ENCODE measurements around the gene GPR68.
"Not testable (repeated sequence)": the region's sequence is repeated elsewhere in the genome, so short reads cannot be mapped to it uniquely, and the experiment has no call there.

The GPR68 gene

GRCh38 chr14:91272341-91273272 lies 28.1 kb upstream of the GPR68 start:
- DNase-seq = no peak

- DNase-seq = no peak
Observed at GRCh38 chr14:91271639-91272038, 27.1 kb upstream of the GPR68 start.

- DNase-seq = no peak
Observed at GRCh38 chr14:91270619-91271018, 26.1 kb upstream of the GPR68 start.

GRCh38 chr14:91270188-91270587 lies 25.7 kb upstream of the GPR68 start:
- DNase-seq = no peak

- DNase-seq = no peak
Observed at GRCh38 chr14:91269076-91269991, 24.8 kb upstream of the GPR68 start.

GRCh38 chr14:91267965-91268437 lies 23.5 kb upstream of the GPR68 start:
- no peak for DNase-seq

- not testable (repeated sequence) for DNase-seq
Observed at GRCh38 chr14:91266276-91266675, 21.8 kb upstream of the GPR68 start.

GRCh38 chr14:91265404-91265803 lies 20.9 kb upstream of the GPR68 start:
- DNase-seq = no peak

GRCh38 chr14:91264151-91265150 lies 19.9 kb upstream of the GPR68 start:
- DNase-seq = no peak

GRCh38 chr14:91263329-91263728 lies 18.8 kb upstream of the GPR68 start:
- no peak for DNase-seq

GRCh38 chr14:91261986-91262549 lies 17.6 kb upstream of the GPR68 start:
- DNase-seq = no peak

- no peak for DNase-seq
Observed at GRCh38 chr14:91261115-91261514, 16.6 kb upstream of the GPR68 start.

- DNase-seq = no peak
Observed at GRCh38 chr14:91258876-91259275, 14.4 kb upstream of the GPR68 start.

- no peak for DNase-seq
Observed at GRCh38 chr14:91258011-91258618, 13.6 kb upstream of the GPR68 start.

GRCh38 chr14:91257328-91258010 lies 13.0 kb upstream of the GPR68 start:
- DNase-seq = no peak

- DNase-seq = no peak
Observed at GRCh38 chr14:91256661-91257060, 12.2 kb upstream of the GPR68 start.

- no peak for DNase-seq
Observed at GRCh38 chr14:91255026-91255695, 10.7 kb upstream of the GPR68 start.

GRCh38 chr14:91254461-91254860 lies 10.0 kb upstream of the GPR68 start:
- no peak for DNase-seq

- DNase-seq = no peak
Observed at GRCh38 chr14:91253795-91254323, 9.4 kb upstream of the GPR68 start.

Measured in cortex of kidney (tissue), 1 donor.